Liver (tissue), 3 donors: ENCODE measurements around the gene HNRNPL.
A peak's percentile ranks its signal among the peaks of the same experiment; 100 is the strongest.

ENCODE experiments used
- HNF4A ChIP-seq, 2 donors: conservative IDR thresholded peaks; 2 replicates each; pipeline ENCODE4 v1.6.1; 2016; ENCODE audit warnings: antibody characterized with exemption in 2 of 2, mild to moderate bottlenecking in 2 of 2
- TF ChIP-seq, protein P1 (sequence below): fragments of 150-350 bp; IDR thresholded peaks from 2 replicates; pipeline ENCODE4 v1.5.1; 2017; ENCODE audit warnings: improper control_type of control experiment, low read depth, low read length; ENCODE audit not compliant: missing input control
- TF ChIP-seq, protein P2 (sequence below): IDR thresholded peaks from 2 replicates; pipeline ENCODE4 v1.6.1; 2016; ENCODE audit warnings: antibody characterized with exemption, mild to moderate bottlenecking
- TF ChIP-seq, protein P3 (sequence below): IDR thresholded peaks from 2 replicates; pipeline ENCODE4 v1.6.1; 2016; ENCODE audit warnings: antibody characterized with exemption
- TF ChIP-seq, protein P4 (sequence below): IDR thresholded peaks from 2 replicates; pipeline ENCODE4 v1.6.1; 2016; ENCODE audit warnings: antibody characterized with exemption
- donor health status: healthy.
- donor health status: healthy.

- TF ChIP-seq, protein P1, sequence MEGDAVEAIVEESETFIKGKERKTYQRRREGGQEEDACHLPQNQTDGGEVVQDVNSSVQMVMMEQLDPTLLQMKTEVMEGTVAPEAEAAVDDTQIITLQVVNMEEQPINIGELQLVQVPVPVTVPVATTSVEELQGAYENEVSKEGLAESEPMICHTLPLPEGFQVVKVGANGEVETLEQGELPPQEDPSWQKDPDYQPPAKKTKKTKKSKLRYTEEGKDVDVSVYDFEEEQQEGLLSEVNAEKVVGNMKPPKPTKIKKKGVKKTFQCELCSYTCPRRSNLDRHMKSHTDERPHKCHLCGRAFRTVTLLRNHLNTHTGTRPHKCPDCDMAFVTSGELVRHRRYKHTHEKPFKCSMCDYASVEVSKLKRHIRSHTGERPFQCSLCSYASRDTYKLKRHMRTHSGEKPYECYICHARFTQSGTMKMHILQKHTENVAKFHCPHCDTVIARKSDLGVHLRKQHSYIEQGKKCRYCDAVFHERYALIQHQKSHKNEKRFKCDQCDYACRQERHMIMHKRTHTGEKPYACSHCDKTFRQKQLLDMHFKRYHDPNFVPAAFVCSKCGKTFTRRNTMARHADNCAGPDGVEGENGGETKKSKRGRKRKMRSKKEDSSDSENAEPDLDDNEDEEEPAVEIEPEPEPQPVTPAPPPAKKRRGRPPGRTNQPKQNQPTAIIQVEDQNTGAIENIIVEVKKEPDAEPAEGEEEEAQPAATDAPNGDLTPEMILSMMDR, result no peak
- TF ChIP-seq, protein P2, sequence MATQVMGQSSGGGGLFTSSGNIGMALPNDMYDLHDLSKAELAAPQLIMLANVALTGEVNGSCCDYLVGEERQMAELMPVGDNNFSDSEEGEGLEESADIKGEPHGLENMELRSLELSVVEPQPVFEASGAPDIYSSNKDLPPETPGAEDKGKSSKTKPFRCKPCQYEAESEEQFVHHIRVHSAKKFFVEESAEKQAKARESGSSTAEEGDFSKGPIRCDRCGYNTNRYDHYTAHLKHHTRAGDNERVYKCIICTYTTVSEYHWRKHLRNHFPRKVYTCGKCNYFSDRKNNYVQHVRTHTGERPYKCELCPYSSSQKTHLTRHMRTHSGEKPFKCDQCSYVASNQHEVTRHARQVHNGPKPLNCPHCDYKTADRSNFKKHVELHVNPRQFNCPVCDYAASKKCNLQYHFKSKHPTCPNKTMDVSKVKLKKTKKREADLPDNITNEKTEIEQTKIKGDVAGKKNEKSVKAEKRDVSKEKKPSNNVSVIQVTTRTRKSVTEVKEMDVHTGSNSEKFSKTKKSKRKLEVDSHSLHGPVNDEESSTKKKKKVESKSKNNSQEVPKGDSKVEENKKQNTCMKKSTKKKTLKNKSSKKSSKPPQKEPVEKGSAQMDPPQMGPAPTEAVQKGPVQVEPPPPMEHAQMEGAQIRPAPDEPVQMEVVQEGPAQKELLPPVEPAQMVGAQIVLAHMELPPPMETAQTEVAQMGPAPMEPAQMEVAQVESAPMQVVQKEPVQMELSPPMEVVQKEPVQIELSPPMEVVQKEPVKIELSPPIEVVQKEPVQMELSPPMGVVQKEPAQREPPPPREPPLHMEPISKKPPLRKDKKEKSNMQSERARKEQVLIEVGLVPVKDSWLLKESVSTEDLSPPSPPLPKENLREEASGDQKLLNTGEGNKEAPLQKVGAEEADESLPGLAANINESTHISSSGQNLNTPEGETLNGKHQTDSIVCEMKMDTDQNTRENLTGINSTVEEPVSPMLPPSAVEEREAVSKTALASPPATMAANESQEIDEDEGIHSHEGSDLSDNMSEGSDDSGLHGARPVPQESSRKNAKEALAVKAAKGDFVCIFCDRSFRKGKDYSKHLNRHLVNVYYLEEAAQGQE, result peak; percentile 88
- TF ChIP-seq, protein P3, sequence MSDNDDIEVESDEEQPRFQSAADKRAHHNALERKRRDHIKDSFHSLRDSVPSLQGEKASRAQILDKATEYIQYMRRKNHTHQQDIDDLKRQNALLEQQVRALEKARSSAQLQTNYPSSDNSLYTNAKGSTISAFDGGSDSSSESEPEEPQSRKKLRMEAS, result peak; percentile 93
- TF ChIP-seq, protein P4, sequence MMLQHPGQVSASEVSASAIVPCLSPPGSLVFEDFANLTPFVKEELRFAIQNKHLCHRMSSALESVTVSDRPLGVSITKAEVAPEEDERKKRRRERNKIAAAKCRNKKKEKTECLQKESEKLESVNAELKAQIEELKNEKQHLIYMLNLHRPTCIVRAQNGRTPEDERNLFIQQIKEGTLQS, result no peak
- TF ChIP-seq HNF4A (conservative IDR thresholded peaks at IDR 0.05), result peak; percentile 88 to 94
Measured at GRCh38 chr19:38812841-38813320, 36.9 kb downstream of the HNRNPL start, which contains the start of gene LGALS4.
